Osteoblast (primary cell): Measurements from ENCODE around the gene RASSF1. TPM values are rescaled to one million over a fixed set of nuclear protein-coding genes. Genes with fewer than 3 reads are reported as not detected.

ENCODE experiments used
- DNase-seq: peaks from one replicate; pipeline ENCODE4 v3.0.0; 2011; ENCODE audit warnings: low spot score, mixed read lengths; ENCODE audit not compliant: insufficient read length; ENCODE audit errors: missing footprints
- H2AFZ ChIP-seq: 2 replicates; pipeline ENCODE4 v1.6.0; 2011; ENCODE audit warnings: mild to moderate bottlenecking, low read length
- H3K27ac ChIP-seq: 2 replicates; pipeline ENCODE4 v1.5.1; 2011; ENCODE audit warnings: mild to moderate bottlenecking, low read depth, low read length, moderate library complexity
- H3K27me3 ChIP-seq: 2 replicates; pipeline ENCODE4 v1.6.0; 2012; ENCODE audit warnings: mild to moderate bottlenecking, control low read depth, inconsistent platforms, low read length, moderate library complexity; ENCODE audit not compliant: insufficient read depth
- H3K36me3 ChIP-seq: 2 replicates; pipeline ENCODE4 v1.5.1; 2011; ENCODE audit warnings: mild to moderate bottlenecking, low read length, control low read depth, moderate library complexity; ENCODE audit not compliant: insufficient read depth
- H3K4me1 ChIP-seq: 2 replicates; pipeline ENCODE4 v1.5.1; 2011; ENCODE audit warnings: mild to moderate bottlenecking, low read length, control low read depth, moderate library complexity; ENCODE audit not compliant: insufficient read depth
- H3K4me2 ChIP-seq: 2 replicates; pipeline ENCODE4 v1.6.0; 2011; ENCODE audit warnings: mild to moderate bottlenecking, low read length; ENCODE audit not compliant: insufficient read depth
- H3K4me3 ChIP-seq: fragments of 200-600 bp; sonication (generic); 3 replicates; pipeline ENCODE4 v1.5.1; 2012; ENCODE audit warnings: mild to moderate bottlenecking, low read length, inconsistent platforms; ENCODE audit not compliant: insufficient read depth
- H3K79me2 ChIP-seq: 2 replicates; pipeline ENCODE4 v1.6.0; 2012; ENCODE audit warnings: mild to moderate bottlenecking, low read length, control low read depth, inconsistent platforms; ENCODE audit not compliant: insufficient read depth
- H3K9me3 ChIP-seq: 2 replicates; pipeline ENCODE4 v1.5.1; 2011; ENCODE audit warnings: low read depth, low read length, control low read depth
- H4K20me1 ChIP-seq: 2 replicates; pipeline ENCODE4 v1.6.0; 2012; ENCODE audit warnings: mild to moderate bottlenecking, low read length, control low read depth; ENCODE audit not compliant: insufficient read depth
- total RNA-seq: library from RNA; depleted of rRNA; stranded (reverse); fragments of >200 nt; gene quantifications from 2 replicates; pipeline ENCODE4 v1.2.3, GENCODE V29; 2012
- TF ChIP-seq, protein P1 (sequence below): IDR thresholded peaks from 2 replicates; pipeline ENCODE4 v1.5.1; 2011; ENCODE audit warnings: mild to moderate bottlenecking, low read depth, low read length, moderate library complexity; ENCODE audit errors: extremely low read depth

Gene RASSF1
- total RNA-seq, 1 donor: 18.1 TPM

DNA sequence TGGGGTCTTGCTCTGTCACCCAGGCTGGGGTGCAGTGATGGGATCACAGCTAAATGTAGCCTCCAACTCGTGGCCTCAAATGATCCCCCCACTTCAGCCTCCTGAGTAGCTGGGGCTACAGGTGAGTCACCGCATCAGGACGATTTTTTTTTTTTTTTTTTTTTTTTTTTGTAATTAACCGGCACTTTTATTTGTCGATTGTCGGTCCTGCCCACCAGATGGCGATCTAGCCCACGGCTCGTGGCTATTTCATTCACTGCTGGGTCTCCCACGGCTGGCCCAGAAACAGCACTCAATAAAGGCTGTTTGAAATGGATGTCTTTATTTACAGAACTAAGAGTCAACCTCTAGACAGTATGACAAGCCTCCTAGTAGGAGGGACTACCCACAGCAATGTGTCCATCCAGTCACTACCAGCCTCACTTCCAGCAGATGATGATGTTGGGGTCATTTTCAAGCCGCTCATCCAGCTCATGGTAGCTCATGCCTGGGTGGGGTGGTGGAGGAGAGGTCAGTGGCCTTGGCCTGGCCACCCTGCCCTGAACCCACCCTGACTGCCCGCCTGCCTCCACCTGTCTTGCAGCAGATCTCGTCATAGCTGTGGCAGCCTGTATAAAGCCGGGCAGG is 6.7 kb upstream of the RASSF1 start:
- Histone ChIP-seq H4K20me1 (peaks cover 8% of the 10 kb centered on the region), H3K9me3 (no peaks in the 10 kb centered on the region), H3K4me1 (peaks cover 28% of the 10 kb centered on the region), H3K4me3 (no peak overlapping the region), H3K4me2 (no peak overlapping the region), H2AFZ (no peak overlapping the region), H3K27me3 (no peaks in the 10 kb centered on the region), H3K79me2 (peaks cover 32% of the 10 kb centered on the region), H3K36me3 (peaks cover 21% of the 10 kb centered on the region), H3K27ac (peak overlapping the region; percentile 29)
- DNase-seq: peak; percentile 96
- TF ChIP-seq, protein P1, sequence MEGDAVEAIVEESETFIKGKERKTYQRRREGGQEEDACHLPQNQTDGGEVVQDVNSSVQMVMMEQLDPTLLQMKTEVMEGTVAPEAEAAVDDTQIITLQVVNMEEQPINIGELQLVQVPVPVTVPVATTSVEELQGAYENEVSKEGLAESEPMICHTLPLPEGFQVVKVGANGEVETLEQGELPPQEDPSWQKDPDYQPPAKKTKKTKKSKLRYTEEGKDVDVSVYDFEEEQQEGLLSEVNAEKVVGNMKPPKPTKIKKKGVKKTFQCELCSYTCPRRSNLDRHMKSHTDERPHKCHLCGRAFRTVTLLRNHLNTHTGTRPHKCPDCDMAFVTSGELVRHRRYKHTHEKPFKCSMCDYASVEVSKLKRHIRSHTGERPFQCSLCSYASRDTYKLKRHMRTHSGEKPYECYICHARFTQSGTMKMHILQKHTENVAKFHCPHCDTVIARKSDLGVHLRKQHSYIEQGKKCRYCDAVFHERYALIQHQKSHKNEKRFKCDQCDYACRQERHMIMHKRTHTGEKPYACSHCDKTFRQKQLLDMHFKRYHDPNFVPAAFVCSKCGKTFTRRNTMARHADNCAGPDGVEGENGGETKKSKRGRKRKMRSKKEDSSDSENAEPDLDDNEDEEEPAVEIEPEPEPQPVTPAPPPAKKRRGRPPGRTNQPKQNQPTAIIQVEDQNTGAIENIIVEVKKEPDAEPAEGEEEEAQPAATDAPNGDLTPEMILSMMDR: peak; percentile 82

DNA sequence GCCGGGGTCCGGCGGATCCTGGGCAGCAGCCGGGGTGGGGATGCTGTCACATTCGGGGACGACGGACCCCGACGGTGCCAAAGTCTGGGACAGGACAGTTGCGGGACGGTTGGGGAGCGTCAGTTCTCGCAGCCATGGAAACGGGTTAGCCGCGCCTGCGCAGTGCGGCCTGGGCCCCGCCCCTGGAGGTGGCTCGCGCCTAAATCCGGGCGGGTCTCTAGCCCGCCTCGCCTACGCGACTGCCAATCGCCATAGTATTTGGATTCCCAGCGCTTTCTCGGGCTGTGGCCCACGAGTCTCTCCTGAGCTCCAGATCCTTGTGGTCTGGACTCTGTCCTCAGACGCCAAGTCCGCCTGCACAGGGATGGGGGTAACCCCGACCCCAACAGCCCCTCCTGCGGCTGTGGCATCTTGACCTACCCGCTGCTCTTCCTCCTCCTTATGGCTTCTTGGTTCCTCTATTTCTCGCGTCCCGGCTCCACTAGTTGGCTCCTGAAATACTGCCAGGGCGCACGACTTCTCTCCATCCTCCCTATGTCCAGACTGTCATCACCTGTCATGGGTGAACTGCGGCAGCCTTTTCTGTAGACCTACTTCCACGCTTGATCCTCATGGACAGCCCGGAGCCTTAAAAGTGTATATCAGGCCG is 5.1 kb upstream of the RASSF1 start, which contains the start of gene ZMYND10:
ZMYND10 (minus strand) TSS at position 147 of the 649 bp plus-strand sequence. CDS start 153 bp downstream, outside the sequence.
- Histone ChIP-seq H3K4me3 (peak within 1 kb of the TSS; percentile 76), H3K36me3 (peaks cover 17% of the 10 kb centered on the region), H3K4me2 (peak within 1 kb of the TSS; percentile 96), H2AFZ (peak within 1 kb of the TSS; percentile 94), H3K9me3 (no peaks in the 10 kb centered on the region), H3K27ac (no peak within 1 kb of the TSS), H3K4me1 (peaks cover 24% of the 10 kb centered on the region), H3K79me2 (peaks cover 21% of the 10 kb centered on the region), H3K27me3 (no peaks in the 10 kb centered on the region), H4K20me1 (no peaks in the 10 kb centered on the region)
- peak; percentile 98 for DNase-seq
- TF ChIP-seq, protein P1: no peak

DNA sequence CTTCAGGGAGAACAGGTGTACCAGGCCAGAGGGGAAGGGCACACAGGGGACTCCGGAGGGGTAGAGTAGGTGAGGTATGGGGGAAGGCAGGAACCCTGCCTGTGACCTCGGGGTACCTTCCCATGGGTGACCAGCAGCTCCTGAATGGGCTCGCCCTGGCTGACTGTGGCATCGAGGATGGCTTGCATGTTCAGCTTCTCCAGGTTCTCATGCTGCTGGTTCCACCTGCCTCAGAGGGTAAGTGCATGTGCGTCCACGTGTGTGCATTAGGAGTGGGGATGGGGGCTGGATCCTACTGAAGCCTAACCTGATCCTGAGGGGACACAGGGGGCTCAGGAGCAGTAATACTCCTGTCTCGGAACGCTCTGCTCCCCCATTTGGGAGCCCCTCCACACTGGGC is 4.4 kb upstream of the RASSF1 start:
- Histone ChIP-seq H3K4me1 (peaks cover 24% of the 10 kb centered on the region), H3K79me2 (peaks cover 21% of the 10 kb centered on the region), H3K4me2 (peak overlapping the region; percentile 96), H2AFZ (peak overlapping the region; percentile 94), H3K27me3 (no peaks in the 10 kb centered on the region), H3K9me3 (no peaks in the 10 kb centered on the region), H3K36me3 (peaks cover 17% of the 10 kb centered on the region), H4K20me1 (no peaks in the 10 kb centered on the region), H3K27ac (no peak overlapping the region), H3K4me3 (peak overlapping the region; percentile 76)
- TF ChIP-seq, protein P1: no peak
- DNase-seq: no peak
